Right lobe of liver (tissue), 6 donors: Measurements from ENCODE around the gene NAA15. TPM values are rescaled to one million over a fixed set of nuclear protein-coding genes. Genes with fewer than 3 reads are reported as not detected.

ENCODE experiments used
- ATAC-seq, 4 donors: fragments of 200-7000 bp; cut with Tn5 transposase; one replicate each; pipeline ENCODE4 v1.9.1; 2020; ENCODE audit warnings: mild to moderate bottlenecking in 4 of 4, moderate library complexity in 4 of 4
- DNase-seq, 3 donors: peaks; one replicate each; pipeline ENCODE4 v3.0.0-alpha.2; 2020
- H3K27ac ChIP-seq, 3 donors: fragments of 200-600 bp; one replicate each; pipeline ENCODE4 v1.8.0; 2022
- H3K27me3 ChIP-seq, 2 donors: fragments of 200-600 bp; one replicate each; pipeline ENCODE4 v1.8.0; 2022
- H3K36me3 ChIP-seq, 4 donors: fragments of 200-600 bp; sonication (generic) in 1 of 4; one replicate each; pipeline versions ENCODE4 v1.5.1 to v1.8.0; 2017 to 2022; ENCODE audit warnings: control low read depth in 1 of 4
- H3K4me1 ChIP-seq, 4 donors: fragments of 200-600 bp; sonication (generic) in 1 of 4; one replicate each; pipeline versions ENCODE4 v1.5.1 to v1.8.0; 2017 to 2022; ENCODE audit warnings: control low read depth in 1 of 4
- H3K4me3 ChIP-seq, 3 donors: fragments of 200-600 bp; one replicate each; pipeline ENCODE4 v1.8.0; 2022
- H3K9me3 ChIP-seq, 4 donors: fragments of 200-600 bp; sonication (generic) in 1 of 4; one replicate each; pipeline versions ENCODE4 v1.5.1 to v1.8.0; 2017 to 2022; ENCODE audit warnings: control low read depth in 1 of 4
- POLR2A ChIP-seq: fragments of 450-650 bp; IDR thresholded peaks from one replicate; pipeline ENCODE4 v1.6.1; 2017; ENCODE audit warnings: antibody characterized with exemption, mild to moderate bottlenecking
- WGBS: methylation state at CpG from one replicate; pipeline ENCODE4 v1.1.6; 2018; ENCODE audit warnings: low coverage, low lambda C conversion rate; ENCODE audit not compliant: insufficient coverage; ENCODE audit errors: missing lambda C conversion rate; 5-methylcytosine and 5-hydroxymethylcytosine counted together
- intact Hi-C, 2 donors: fragments of 100-400 bp; cut with DNase I; formaldehyde crosslinking; loops; one replicate each; pipeline versions ENCODE4 v1.11.2 to v1.14.1; 2022
- total RNA-seq, 6 experiments: library from RNA; depleted of rRNA in 2 of 6; stranded (reverse); fragments of >200 nt in 2 of 6; fragmentation: NEBNext Ultra II Directional in 3 of 6; extraction: Animal tissue kit (Norgen Biotek cat#: 25700) in 3 of 6; gene quantifications; one replicate each; pipeline versions ENCODE4 v1.1.0 to v1.2.4, GENCODE V29; 2016 to 2023
- TF ChIP-seq, protein P1 (sequence below), 4 donors: fragments of 200-600 bp in 3 of 4; fragments of 450-650 bp in 1 of 4; IDR thresholded peaks; one replicate each; pipeline versions ENCODE4 v1.5.1 to v1.8.0; 2016 to 2022; ENCODE audit warnings: antibody characterized with exemption in 4 of 4, mild to moderate bottlenecking in 2 of 4
- donor health status: DM: no; HTN: yes; CAD: no.
- donor health status: DM: no; HTN: no; CAD: no.
- donor health status: DM: no; HTN: no; CAD: no.
- donor health status: DM: no; HTN: yes; CAD: no.
- donor health status: DM: no; HTN: yes; CAD: no.

Gene NAA15
- total RNA-seq, 6 experiments from 2014 or later: 13.3 to 19.8 (median 16.5) TPM

DNA sequence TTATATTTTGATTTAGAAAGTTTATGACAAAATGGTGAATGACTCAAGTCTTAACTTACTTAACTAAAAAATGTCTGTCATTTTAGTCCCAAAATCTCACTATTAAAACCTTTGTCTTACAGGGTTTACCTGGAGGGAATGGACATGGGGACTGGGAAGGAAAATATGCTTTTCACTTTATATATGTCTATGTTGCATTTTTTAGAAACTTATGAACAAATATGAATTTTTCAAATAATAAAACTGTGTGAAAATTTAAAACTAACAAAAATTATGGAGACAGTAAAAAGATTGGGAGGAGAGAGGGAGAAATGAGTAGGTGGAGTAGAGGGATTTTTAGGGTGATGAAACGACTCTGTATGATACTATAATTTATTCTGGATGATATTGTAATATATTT lies 27.5 kb upstream of the NAA15 start:
- no peak overlapping the region for H3K27ac ChIP-seq
- TF ChIP-seq, protein P1, sequence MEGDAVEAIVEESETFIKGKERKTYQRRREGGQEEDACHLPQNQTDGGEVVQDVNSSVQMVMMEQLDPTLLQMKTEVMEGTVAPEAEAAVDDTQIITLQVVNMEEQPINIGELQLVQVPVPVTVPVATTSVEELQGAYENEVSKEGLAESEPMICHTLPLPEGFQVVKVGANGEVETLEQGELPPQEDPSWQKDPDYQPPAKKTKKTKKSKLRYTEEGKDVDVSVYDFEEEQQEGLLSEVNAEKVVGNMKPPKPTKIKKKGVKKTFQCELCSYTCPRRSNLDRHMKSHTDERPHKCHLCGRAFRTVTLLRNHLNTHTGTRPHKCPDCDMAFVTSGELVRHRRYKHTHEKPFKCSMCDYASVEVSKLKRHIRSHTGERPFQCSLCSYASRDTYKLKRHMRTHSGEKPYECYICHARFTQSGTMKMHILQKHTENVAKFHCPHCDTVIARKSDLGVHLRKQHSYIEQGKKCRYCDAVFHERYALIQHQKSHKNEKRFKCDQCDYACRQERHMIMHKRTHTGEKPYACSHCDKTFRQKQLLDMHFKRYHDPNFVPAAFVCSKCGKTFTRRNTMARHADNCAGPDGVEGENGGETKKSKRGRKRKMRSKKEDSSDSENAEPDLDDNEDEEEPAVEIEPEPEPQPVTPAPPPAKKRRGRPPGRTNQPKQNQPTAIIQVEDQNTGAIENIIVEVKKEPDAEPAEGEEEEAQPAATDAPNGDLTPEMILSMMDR (IDR thresholded peaks at IDR 0.05): no peak
- no peak for TF ChIP-seq POLR2A
- WGBS: 75% methylated on average over 1 of the region's 1 CpG
- H3K9me3 ChIP-seq: no peaks in the 10 kb centered on the region
- no peaks in the 10 kb centered on the region for H3K4me1 ChIP-seq
- intact Hi-C loops: no loop called here
- no peak for ATAC-seq
- no peak for DNase-seq
- no peak overlapping the region for H3K4me3 ChIP-seq
- H3K36me3 ChIP-seq: no peaks in the 10 kb centered on the region
- H3K27me3 ChIP-seq: peaks cover 0 to 8% of the 10 kb centered on the region in 2 donors

DNA sequence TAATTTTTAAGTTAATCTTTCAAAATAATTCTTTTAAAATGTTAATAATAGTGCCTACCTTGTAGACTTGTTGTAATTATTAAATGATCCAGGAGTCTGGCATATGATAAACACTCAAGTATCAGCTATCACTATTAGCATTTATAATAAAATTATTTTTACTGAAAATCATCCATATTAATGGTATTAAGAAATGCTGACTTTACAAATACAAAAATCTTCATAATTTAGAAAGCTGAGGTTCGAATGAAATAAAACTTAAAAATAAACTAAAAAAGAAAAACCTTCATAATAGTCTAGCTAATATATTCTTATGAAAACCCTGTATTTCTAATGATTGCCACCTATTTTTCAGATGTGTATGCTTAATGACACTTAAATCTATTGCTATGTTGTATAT lies 26.5 kb upstream of the NAA15 start:
- ATAC-seq: no peak
- Histone ChIP-seq H3K27me3 (peaks cover 0 to 10% of the 10 kb centered on the region in 2 donors), H3K4me3 (no peak overlapping the region), H3K9me3 (no peaks in the 10 kb centered on the region), H3K36me3 (no peaks in the 10 kb centered on the region), H3K4me1 (peaks cover 0 to 8% (median 0%) of the 10 kb centered on the region in 4 donors), H3K27ac (no peak overlapping the region)
- 93% methylated on average over 1 of the region's 1 CpG for WGBS
- TF ChIP-seq POLR2A: no peak
- TF ChIP-seq, protein P1 (IDR thresholded peaks at IDR 0.05): no peak
- intact Hi-C loops: no loop called here
- no peak for DNase-seq

DNA sequence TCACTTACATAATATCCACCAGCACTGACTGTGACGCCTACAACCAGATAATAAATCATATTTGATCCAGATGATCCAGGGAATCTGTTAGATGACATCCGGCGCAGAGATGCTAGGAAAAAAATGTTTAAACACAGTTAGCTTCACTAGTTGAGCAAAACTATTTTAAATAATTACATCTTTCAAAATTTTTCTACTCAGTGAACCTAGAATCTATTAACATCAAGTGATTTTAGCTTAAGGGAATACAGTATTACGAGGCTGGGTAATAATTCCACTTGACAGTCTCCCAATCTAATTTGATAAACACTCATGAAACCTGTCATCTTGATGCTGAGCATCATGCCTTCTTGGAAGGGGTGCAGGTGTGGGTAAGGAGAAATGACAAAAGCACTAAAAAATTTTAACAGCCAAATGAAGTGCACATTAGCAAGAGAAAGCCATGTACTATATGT lies 26.0 kb upstream of the NAA15 start:
- no peak for TF ChIP-seq POLR2A
- TF ChIP-seq, protein P1 (IDR thresholded peaks at IDR 0.05): no peak
- Histone ChIP-seq H3K4me1 (peaks cover 0 to 13% (median 0%) of the 10 kb centered on the region in 4 donors), H3K9me3 (no peaks in the 10 kb centered on the region), H3K27me3 (peaks cover 0 to 10% of the 10 kb centered on the region in 2 donors), H3K27ac (no peak overlapping the region), H3K36me3 (no peaks in the 10 kb centered on the region), H3K4me3 (no peak overlapping the region)
- intact Hi-C loops: no loop called here
- DNase-seq (no peak), ATAC-seq (no peak)
- 83% methylated on average over 4 of the region's 4 CpGs for WGBS

DNA sequence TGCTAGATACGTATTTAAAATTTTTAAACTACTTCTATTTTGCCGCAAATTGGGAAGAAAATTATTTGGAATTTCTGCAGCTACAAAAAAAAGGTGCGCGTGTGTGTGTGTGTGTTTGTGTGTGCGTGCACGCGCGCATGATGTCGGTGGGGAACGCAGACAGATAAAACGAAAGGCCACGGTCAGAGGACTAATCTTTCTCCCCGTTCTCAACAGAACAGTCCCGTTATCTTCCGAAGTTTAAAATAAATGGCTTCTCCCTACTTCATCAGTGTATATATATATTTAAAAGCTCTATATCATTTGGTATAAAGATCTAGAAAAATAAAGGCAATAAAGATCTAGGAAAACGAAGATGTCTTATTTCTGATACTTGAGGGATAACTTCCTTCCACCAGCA lies 22.8 kb upstream of the NAA15 start:
- TF ChIP-seq, protein P1 (IDR thresholded peaks at IDR 0.05): no peak
- no peak for TF ChIP-seq POLR2A
- Histone ChIP-seq H3K4me3 (no peak overlapping the region), H3K4me1 (peaks cover 0 to 14% (median 0%) of the 10 kb centered on the region in 4 donors), H3K27me3 (peaks cover 0 to 10% of the 10 kb centered on the region in 2 donors), H3K27ac (no peak overlapping the region), H3K9me3 (no peaks in the 10 kb centered on the region), H3K36me3 (no peaks in the 10 kb centered on the region)
- ATAC-seq (no peak), DNase-seq (no peak)
- intact Hi-C loops: no loop called here
- 59% methylated on average over 16 of the region's 16 CpGs for WGBS
